Loucy (cell line): ENCODE results near the gene ACLY.

Experiments
- CTCF ChIP-seq: fragments of 200-600 bp; sonication (generic); conservative IDR thresholded peaks from 2 replicates; pipeline ENCODE4 v1.5.1; 2014; ENCODE audit warnings: mild to moderate bottlenecking, antibody characterized with exemption, low read length
- EZH2phosphoT487 ChIP-seq: fragments of 200-600 bp; IDR thresholded peaks from 2 replicates; pipeline ENCODE4 v1.6.1; 2018; ENCODE audit warnings: antibody characterized with exemption, mild to moderate bottlenecking, moderate library complexity, borderline replicate concordance

GRCh38 chr17:41869426-41869825 lies 49.3 kb downstream of the ACLY start:
- TF ChIP-seq CTCF (no peak), EZH2phosphoT487 (no peak)
